Esophagus squamous epithelium (tissue), 5 donors: ENCODE results near the gene TMOD1. TPM values are rescaled to one million over a fixed set of nuclear protein-coding genes. Genes with fewer than 3 reads are reported as not detected.
A peak's percentile ranks its signal among the peaks of the same experiment; 100 is the strongest.

Experiments used
- DNase-seq: peaks from one replicate; lab custom pipeline; 2025; lab: John Stamatoyannopoulos, UW
- H3K27ac ChIP-seq, 4 donors: fragments of 200-600 bp; sonication (generic); one replicate each; pipeline ENCODE4 v1.5.1; 2016 to 2019; ENCODE audit warnings: mild to moderate bottlenecking in 1 of 4
- H3K27me3 ChIP-seq, 4 donors: fragments of 200-600 bp; sonication (generic); 1 replicate in 3 of 4; 2 replicates in 1 of 4; pipeline versions ENCODE4 v1.5.1 to v1.6.0; 2017 to 2021; ENCODE audit warnings: antibody characterized with exemption in 1 of 4
- H3K36me3 ChIP-seq, 3 donors: fragments of 200-600 bp; sonication (generic); one replicate each; pipeline ENCODE4 v1.5.1; 2016 to 2019
- H3K4me1 ChIP-seq, 3 donors: fragments of 200-600 bp; sonication (generic); one replicate each; pipeline ENCODE4 v1.5.1; 2017 to 2019
- H3K4me3 ChIP-seq, 4 donors: fragments of 200-600 bp; sonication (generic); 1 replicate in 3 of 4; 2 replicates in 1 of 4; pipeline ENCODE4 v1.5.1; 2016 to 2019; ENCODE audit warnings: mild to moderate bottlenecking in 2 of 4, moderate library complexity in 1 of 4
- H3K9me3 ChIP-seq, 3 donors: fragments of 200-600 bp; sonication (generic); one replicate each; pipeline ENCODE4 v1.5.1; 2016 to 2019
- POLR2A ChIP-seq, 4 donors: fragments of 450-650 bp; IDR thresholded peaks; one replicate each; pipeline ENCODE4 v1.6.1; 2017; ENCODE audit warnings: antibody characterized with exemption in 4 of 4, mild to moderate bottlenecking in 4 of 4, moderate library complexity in 3 of 4
- WGBS, 2 donors: methylation state at CpG; one replicate each; pipeline ENCODE4 v1.1.5; 2018; 5-methylcytosine and 5-hydroxymethylcytosine counted together
- intact Hi-C: fragments of 100-400 bp; cut with DNase I; formaldehyde crosslinking; loops from one replicate; pipeline ENCODE4 v1.15.0; 2022
- total RNA-seq, 4 donors: library from RNA; depleted of rRNA; stranded (reverse); fragments of >200 nt; gene quantifications; one replicate each; pipeline ENCODE4 v1.1.0, GENCODE V29; 2016
- TF ChIP-seq, protein P1 (sequence below), 6 experiments: fragments of 450-650 bp in 4 of 6; fragments of 200-600 bp in 2 of 6; sonication (generic) in 2 of 6; IDR thresholded peaks; one replicate each; pipeline ENCODE4 v1.5.1; 2016 to 2019; ENCODE audit warnings: antibody characterized with exemption in 6 of 6, mild to moderate bottlenecking in 4 of 6, moderate library complexity in 4 of 6
- donor health status: DM: yes; HTN: yes; CAD: no.

Gene TMOD1
- total RNA-seq, 4 donors from 2014 or later = 0.15 to 13.4 (median 2.4) TPM

DNA sequence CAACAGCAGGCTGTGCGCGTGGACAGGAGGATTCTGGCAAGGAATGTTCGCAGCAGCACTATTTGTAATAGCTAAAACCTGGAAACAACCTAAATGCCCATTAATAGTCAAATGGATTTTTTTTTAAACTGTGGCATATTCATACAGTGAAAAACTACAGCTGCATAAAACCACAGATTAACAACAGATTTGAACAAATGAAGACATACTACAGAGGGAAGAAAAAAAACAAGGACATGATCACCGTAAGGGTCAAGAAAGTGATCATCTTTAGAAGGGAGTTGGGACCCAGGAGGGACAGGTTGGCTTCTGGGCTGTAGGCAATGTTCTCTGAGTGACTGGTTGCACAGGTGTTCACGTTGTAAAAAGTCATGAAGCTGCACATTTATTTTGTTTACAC is 1.2 kb upstream of the TMOD1 start:
- Histone ChIP-seq H3K9me3 (no peaks in the 10 kb centered on the region), H3K4me1 (peaks cover 15 to 38% (median 23%) of the 10 kb centered on the region in 3 donors), H3K36me3 (peaks cover 0 to 18% (median 0%) of the 10 kb centered on the region in 3 donors), H3K27ac (no peak overlapping the region), H3K27me3 (peaks cover 0 to 63% (median 1%) of the 10 kb centered on the region in 4 donors), H3K4me3 (no peak overlapping the region)
- no peak for DNase-seq
- intact Hi-C loops = no loop called here
- WGBS, 2 donors = 46 to 61% methylated on average over 5 of the region's 5 CpGs
- TF ChIP-seq, protein P1, sequence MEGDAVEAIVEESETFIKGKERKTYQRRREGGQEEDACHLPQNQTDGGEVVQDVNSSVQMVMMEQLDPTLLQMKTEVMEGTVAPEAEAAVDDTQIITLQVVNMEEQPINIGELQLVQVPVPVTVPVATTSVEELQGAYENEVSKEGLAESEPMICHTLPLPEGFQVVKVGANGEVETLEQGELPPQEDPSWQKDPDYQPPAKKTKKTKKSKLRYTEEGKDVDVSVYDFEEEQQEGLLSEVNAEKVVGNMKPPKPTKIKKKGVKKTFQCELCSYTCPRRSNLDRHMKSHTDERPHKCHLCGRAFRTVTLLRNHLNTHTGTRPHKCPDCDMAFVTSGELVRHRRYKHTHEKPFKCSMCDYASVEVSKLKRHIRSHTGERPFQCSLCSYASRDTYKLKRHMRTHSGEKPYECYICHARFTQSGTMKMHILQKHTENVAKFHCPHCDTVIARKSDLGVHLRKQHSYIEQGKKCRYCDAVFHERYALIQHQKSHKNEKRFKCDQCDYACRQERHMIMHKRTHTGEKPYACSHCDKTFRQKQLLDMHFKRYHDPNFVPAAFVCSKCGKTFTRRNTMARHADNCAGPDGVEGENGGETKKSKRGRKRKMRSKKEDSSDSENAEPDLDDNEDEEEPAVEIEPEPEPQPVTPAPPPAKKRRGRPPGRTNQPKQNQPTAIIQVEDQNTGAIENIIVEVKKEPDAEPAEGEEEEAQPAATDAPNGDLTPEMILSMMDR (IDR thresholded peaks at IDR 0.05) = no peak
- no peak for TF ChIP-seq POLR2A (IDR thresholded peaks at IDR 0.05)

DNA sequence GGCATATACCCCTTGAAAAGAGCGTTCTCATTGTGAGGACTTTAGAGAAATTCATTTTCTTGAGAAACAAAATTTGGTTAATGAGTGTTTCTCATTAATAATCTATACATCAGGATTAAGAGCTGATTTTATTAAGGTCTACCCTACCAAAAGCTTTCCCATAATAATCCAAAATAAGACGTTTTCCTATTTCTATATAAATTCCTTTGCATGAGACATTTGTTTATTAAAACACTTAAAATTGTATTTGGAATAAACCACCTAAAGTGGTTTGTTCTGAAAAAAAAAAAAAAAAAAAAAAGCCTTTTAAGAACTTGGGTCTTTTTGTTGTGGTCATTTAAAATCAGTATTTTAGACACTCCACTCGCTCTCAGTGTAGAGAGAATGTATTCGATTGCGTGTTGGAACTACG is 695 bp upstream of the TMOD1 start:
- H3K4me3 ChIP-seq = peak overlapping the region; percentile 61 to 84 (median 70)
- peaks cover 15 to 38% (median 23%) of the 10 kb centered on the region in 3 donors for H3K4me1 ChIP-seq
- TF ChIP-seq POLR2A (IDR thresholded peaks at IDR 0.05) = no peak
- TF ChIP-seq, protein P1 (IDR thresholded peaks at IDR 0.05) = no peak
- WGBS, 2 donors = 16 to 19% methylated on average over 6 of the region's 6 CpGs
- intact Hi-C loops = no loop called here
- DNase-seq = no peak
- peaks cover 0 to 68% (median 1%) of the 10 kb centered on the region in 4 donors for H3K27me3 ChIP-seq
- H3K27ac ChIP-seq = peak overlapping the region in 3 of 4 donors; percentile 48 to 88 (median 87)
- H3K36me3 ChIP-seq = peaks cover 0 to 13% (median 0%) of the 10 kb centered on the region in 3 donors
- no peaks in the 10 kb centered on the region for H3K9me3 ChIP-seq

DNA sequence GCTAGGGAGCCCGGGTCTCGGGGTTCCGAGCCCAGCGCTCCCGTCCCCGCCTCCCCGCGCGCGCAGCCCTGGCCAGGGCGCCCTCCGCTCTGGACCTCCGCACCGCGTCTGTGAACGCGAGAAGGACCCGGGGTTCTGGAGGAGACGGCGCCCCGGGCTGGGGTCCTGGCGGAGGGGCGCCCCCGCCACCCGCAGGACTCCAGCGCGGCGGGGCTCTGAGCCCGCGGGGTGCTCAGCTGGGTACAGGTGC is 431 bp downstream of the TMOD1 start:
- no CpG with 5 or more reads among the region's 30 CpGs for WGBS, 2 donors
- H3K4me1 ChIP-seq = peaks cover 15 to 38% (median 23%) of the 10 kb centered on the region in 3 donors

DNA sequence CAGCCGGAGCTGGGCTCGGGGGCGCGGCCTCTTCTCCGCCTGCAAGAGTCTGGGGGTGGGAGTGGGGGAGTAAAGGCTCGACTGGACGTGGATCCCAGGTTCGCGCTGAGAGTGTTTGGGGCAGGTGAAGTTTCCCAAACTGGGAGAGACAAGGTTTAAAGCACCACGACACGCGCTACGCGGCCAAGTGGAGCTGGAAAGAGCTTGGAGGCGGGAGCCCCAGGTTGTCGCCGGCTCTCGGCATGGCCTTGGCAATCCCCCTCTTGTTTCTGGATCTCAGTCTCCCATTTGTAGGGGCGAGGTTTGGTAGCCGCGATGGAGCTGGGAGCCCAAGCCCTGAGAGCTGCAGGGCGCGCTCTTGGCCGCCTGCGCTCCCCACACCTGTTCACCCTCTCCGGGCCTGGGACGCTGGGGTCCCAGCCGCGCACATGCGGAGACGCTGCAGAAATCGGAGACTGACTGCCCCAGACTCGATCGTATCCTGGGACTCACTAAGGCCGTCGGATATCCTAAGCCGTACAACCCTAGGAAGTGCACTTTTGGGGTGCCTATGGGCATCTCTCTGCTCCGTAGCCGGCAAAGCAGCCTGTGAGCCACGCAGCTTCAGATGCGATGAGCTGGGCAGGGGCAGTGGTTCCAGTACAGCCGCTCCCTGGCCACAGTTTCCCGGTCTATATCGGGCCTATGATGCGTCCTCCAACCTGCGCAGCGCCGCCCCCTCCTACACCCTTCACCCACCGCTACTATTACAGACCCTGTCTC is 937 bp downstream of the TMOD1 start:
- intact Hi-C loops = no loop called here
- Histone ChIP-seq H3K9me3 (no peaks in the 10 kb centered on the region), H3K4me3 (peak overlapping the region; percentile 61 to 84 (median 70)), H3K27ac (peak overlapping the region; percentile 61 to 88 (median 77)), H3K4me1 (peaks cover 15 to 38% (median 23%) of the 10 kb centered on the region in 3 donors), H3K27me3 (peaks cover 0 to 85% (median 1%) of the 10 kb centered on the region in 4 donors), H3K36me3 (no peaks in the 10 kb centered on the region)
- TF ChIP-seq, protein P1 (IDR thresholded peaks at IDR 0.05) = no peak
- no peak for TF ChIP-seq POLR2A (IDR thresholded peaks at IDR 0.05)
- DNase-seq = no peak
- WGBS, 2 donors = 0 to 3% methylated on average over 22 to 23 of the region's 49 CpGs

More for the DNA sequence above, 431 bp downstream of the TMOD1 start:
- intact Hi-C loops = no loop called here
- peak overlapping the region; percentile 61 to 88 (median 77) for H3K27ac ChIP-seq
- H3K36me3 ChIP-seq = peaks cover 0 to 2% (median 0%) of the 10 kb centered on the region in 3 donors
- H3K27me3 ChIP-seq = peaks cover 0 to 80% (median 1%) of the 10 kb centered on the region in 4 donors
- DNase-seq = no peak
- peak overlapping the region; percentile 61 to 84 (median 70) for H3K4me3 ChIP-seq
- no peaks in the 10 kb centered on the region for H3K9me3 ChIP-seq
- TF ChIP-seq, protein P1 (IDR thresholded peaks at IDR 0.05) = no peak
- peak in 2 of 4 donors; percentile 13 to 17 for TF ChIP-seq POLR2A (IDR thresholded peaks at IDR 0.05)
